Heart left ventricle (tissue), 13 donors: ENCODE measurements around the gene DCST1.

Experiments
- CTCF ChIP-seq, 12 donors: fragments of 200-600 bp; sonication (generic) in 4 of 12; IDR thresholded peaks; one replicate each; pipeline versions ENCODE4 v1.5.0 to v1.8.0; 2018 to 2022; ENCODE audit warnings: antibody characterized with exemption in 12 of 12, mild to moderate bottlenecking in 5 of 12
- POLR2A ChIP-seq, 2 donors: fragments of 450-650 bp; IDR thresholded peaks; one replicate each; pipeline ENCODE4 v1.6.1; 2017; ENCODE audit warnings: antibody characterized with exemption in 2 of 2, mild to moderate bottlenecking in 2 of 2, moderate library complexity in 2 of 2
- donor health status: ischemic (EF 13 %, LVEDD 7.1; RV severe dilation, severe dysfunction).
- donor health status: DM: no; HTN: yes; CAD: no.
- donor health status: DM: no; HTN: no; CAD: no.
- donor health status: ischemic (EF 25% LVEDD 6.9; RV normal size, moderate dysfunction).
- donor health status: ischemic (EF 25% LVEDD 5.7; RV mildly dilated, moderate dysfunction).
- donor health status: ischemic (EF 35%, LVEDD 5.7; RV mildly dilated, moderate dysfunction).
- donor health status: nonischemic (EF 11% LVEDD 7.7; RV severe dilation, severe dysfunction).
- donor health status: DM: yes; HTN: yes; CAD: no.
- donor health status: PGD.
- donor health status: ischemic (EF 29% LVEDD 5.4; RV normal size, mild dysfunction).
- donor health status: nonischemic (EF 23%, LVEDD 6.1; RV moderate dilation, normal function).

DNA sequence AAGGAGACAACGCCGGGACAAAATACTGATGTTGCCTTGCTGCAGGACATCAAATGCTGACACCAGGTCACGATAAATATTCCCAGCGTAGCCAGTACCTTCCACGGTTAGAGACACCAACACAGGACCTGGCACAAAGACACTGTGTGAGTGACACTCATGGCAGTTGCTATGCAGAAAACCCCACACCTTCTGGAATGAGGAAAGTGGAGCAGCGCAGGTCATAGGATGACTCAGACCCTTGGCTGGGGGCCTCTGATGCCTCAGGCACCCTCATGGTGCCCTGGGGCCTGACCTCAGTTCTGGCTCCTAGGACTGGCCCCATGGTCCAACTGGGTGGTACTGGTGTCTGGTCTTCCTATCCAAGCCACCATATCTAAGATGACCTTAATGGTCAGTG, 7.0 kb upstream of the DCST1 start:
- TF ChIP-seq CTCF (IDR thresholded peaks at IDR 0.05) (no peak), POLR2A (IDR thresholded peaks at IDR 0.05) (no peak)
